Testis (tissue), 2 donors: ENCODE data around the gene OR5AC2.

ENCODE experiments used
- POLR2A ChIP-seq: fragments of 450-650 bp; IDR thresholded peaks from one replicate; pipeline ENCODE4 v1.6.1; 2017; ENCODE audit warnings: antibody characterized with exemption, mild to moderate bottlenecking, moderate library complexity
- TF ChIP-seq, protein P1 (sequence below), 3 experiments: fragments of 450-650 bp in 2 of 3; fragments of 200-600 bp in 1 of 3; sonication (generic) in 1 of 3; IDR thresholded peaks; one replicate each; pipeline ENCODE4 v1.5.1; 2016 to 2019; ENCODE audit warnings: antibody characterized with exemption in 3 of 3, mild to moderate bottlenecking in 2 of 3, moderate library complexity in 1 of 3

- TF ChIP-seq POLR2A: no peak
- TF ChIP-seq, protein P1, sequence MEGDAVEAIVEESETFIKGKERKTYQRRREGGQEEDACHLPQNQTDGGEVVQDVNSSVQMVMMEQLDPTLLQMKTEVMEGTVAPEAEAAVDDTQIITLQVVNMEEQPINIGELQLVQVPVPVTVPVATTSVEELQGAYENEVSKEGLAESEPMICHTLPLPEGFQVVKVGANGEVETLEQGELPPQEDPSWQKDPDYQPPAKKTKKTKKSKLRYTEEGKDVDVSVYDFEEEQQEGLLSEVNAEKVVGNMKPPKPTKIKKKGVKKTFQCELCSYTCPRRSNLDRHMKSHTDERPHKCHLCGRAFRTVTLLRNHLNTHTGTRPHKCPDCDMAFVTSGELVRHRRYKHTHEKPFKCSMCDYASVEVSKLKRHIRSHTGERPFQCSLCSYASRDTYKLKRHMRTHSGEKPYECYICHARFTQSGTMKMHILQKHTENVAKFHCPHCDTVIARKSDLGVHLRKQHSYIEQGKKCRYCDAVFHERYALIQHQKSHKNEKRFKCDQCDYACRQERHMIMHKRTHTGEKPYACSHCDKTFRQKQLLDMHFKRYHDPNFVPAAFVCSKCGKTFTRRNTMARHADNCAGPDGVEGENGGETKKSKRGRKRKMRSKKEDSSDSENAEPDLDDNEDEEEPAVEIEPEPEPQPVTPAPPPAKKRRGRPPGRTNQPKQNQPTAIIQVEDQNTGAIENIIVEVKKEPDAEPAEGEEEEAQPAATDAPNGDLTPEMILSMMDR (IDR thresholded peaks at IDR 0.05): no peak
These were observed 49.7 kb downstream of the OR5AC2 start for GRCh38 chr3:98136631-98137030.
